ENCODE results near the gene LLGL2. TPM values are rescaled to one million over a fixed set of nuclear protein-coding genes. Genes with fewer than 3 reads are reported as not detected.

The LLGL2 gene
- total and polyA plus RNA-seq, 10 of the 15 experiments (the other 5 are each of a cell fraction or from before 2014, with no cell fraction given) = 0.21 to 9.9 (median 4.5) TPM

GRCh38 chr17:75550139-75550465 lies 24.6 kb downstream of the LLGL2 start (continued):
- TF ChIP-seq, protein P1, sequence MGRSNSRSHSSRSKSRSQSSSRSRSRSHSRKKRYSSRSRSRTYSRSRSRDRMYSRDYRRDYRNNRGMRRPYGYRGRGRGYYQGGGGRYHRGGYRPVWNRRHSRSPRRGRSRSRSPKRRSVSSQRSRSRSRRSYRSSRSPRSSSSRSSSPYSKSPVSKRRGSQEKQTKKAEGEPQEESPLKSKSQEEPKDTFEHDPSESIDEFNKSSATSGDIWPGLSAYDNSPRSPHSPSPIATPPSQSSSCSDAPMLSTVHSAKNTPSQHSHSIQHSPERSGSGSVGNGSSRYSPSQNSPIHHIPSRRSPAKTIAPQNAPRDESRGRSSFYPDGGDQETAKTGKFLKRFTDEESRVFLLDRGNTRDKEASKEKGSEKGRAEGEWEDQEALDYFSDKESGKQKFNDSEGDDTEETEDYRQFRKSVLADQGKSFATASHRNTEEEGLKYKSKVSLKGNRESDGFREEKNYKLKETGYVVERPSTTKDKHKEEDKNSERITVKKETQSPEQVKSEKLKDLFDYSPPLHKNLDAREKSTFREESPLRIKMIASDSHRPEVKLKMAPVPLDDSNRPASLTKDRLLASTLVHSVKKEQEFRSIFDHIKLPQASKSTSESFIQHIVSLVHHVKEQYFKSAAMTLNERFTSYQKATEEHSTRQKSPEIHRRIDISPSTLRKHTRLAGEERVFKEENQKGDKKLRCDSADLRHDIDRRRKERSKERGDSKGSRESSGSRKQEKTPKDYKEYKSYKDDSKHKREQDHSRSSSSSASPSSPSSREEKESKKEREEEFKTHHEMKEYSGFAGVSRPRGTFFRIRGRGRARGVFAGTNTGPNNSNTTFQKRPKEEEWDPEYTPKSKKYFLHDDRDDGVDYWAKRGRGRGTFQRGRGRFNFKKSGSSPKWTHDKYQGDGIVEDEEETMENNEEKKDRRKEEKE (IDR thresholded peaks at IDR 0.05) = no peak
- TF ChIP-seq NFYB (IDR thresholded peaks at IDR 0.05; ENCODE audit: insufficient read depth, low read depth, low read length) (no peak), ZNF592 (IDR thresholded peaks at IDR 0.05) (no peak), NR2F1 (conservative IDR thresholded peaks at IDR 0.05) (no peak), SREBF1 (IDR thresholded peaks at IDR 0.05; ENCODE audit: low read length) (no peak)

- no peaks in the 10 kb centered on the region for H3K27me3 ChIP-seq (replicated peaks in 1 of 2; ENCODE audit: control insufficient read depth in 2 of 2, insufficient read depth in 2 of 2, low read length in 1 of 2)
- no peaks in the 10 kb centered on the region for H3K9me3 ChIP-seq (replicated peaks; ENCODE audit: control insufficient read depth, insufficient read depth, low read length)
- no peak overlapping the region for H3K27ac ChIP-seq (ENCODE audit: control insufficient read depth, insufficient read depth)
- WGBS (ENCODE audit: insufficient coverage, insufficient replicate concordance, low lambda C conversion rate, missing lambda C conversion rate) = 59% methylated on average over 7 of the region's 7 CpGs
- H3K4me1 ChIP-seq (ENCODE audit: control insufficient read depth, insufficient read depth, low read length) = no peaks in the 10 kb centered on the region
- CTCF ChIA-PET = interaction anchor here (1.0 to 1.6 kb wide), 3 partner anchors 35 to 82 kb away, joined by 3 to 6 read pairs (median 4); partner anchors contain the start of genes SMIM5 and TSEN54
- no peak overlapping the region for H3K4me3 ChIP-seq
- BruUV-seq (replicated peaks) = no TSS peak
- DNase-seq (ENCODE audit: low read depth, low spot score) (no peak), FAIRE-seq (no peak), ATAC-seq (no peak)
- RAD21 ChIA-PET (ENCODE audit: unreplicated experiment) = no interaction called here
- in situ Hi-C loops (cut with MboI) = no loop called here
- intact Hi-C loops (cut with micrococcal nuclease; ENCODE audit: unreplicated experiment) = no loop called here
- POLR2A ChIA-PET = interaction anchor here (0.6 kb wide), 1 partner anchor 35 kb away, joined by 7 read pairs; no protein-coding TSS in a partner anchor
- H3K36me3 ChIP-seq (ENCODE audit: control insufficient read depth in 2 of 2, insufficient read depth in 2 of 2, low read length in 1 of 2) = no peaks in the 10 kb centered on the region
- H3K79me2 ChIP-seq (ENCODE audit: control insufficient read depth, insufficient read depth, low read length) = no peaks in the 10 kb centered on the region
- H3K4me2 ChIP-seq (ENCODE audit: control insufficient read depth, insufficient read depth) = no peak overlapping the region
- no peak overlapping the region for H2AFZ ChIP-seq (ENCODE audit: control insufficient read depth, low read depth, low read length)
- no peaks in the 10 kb centered on the region for H4K20me1 ChIP-seq (ENCODE audit: control insufficient read depth, insufficient read depth)
- no peak overlapping the region for H3K9ac ChIP-seq (ENCODE audit: control insufficient read depth, insufficient read depth, low read length)
- SMC1A ChIA-PET (ENCODE audit: uncharacterized antibody, unreplicated experiment) = no interaction called here
- no peak for TF ChIP-seq BACH1 (IDR thresholded peaks at IDR 0.05; ENCODE audit: borderline replicate concordance)
- TF ChIP-seq JUNB (IDR thresholded peaks at IDR 0.05) = no peak
- no peak for TF ChIP-seq CTCF (IDR thresholded peaks at IDR 0.05 in 2 of 3, conservative IDR thresholded peaks at IDR 0.05 in 1 of 3; ENCODE audit: control insufficient read depth in 2 of 3, extremely low read depth in 1 of 3, insufficient read depth in 1 of 3, low read depth in 3 of 3, low read length in 3 of 3)
- TF ChIP-seq SRF (IDR thresholded peaks at IDR 0.05; ENCODE audit: low read depth in 2 of 2, low read length in 2 of 2) = no peak
- TF ChIP-seq BCL11A (IDR thresholded peaks at IDR 0.05; ENCODE audit: low read depth, low read length) = no peak
- no peak for TF ChIP-seq MEF2B (IDR thresholded peaks at IDR 0.05; ENCODE audit: partially characterized antibody, poor library complexity, severe bottlenecking)
- TF ChIP-seq BRCA1 (IDR thresholded peaks at IDR 0.05; ENCODE audit: low read depth, low read length) = no peak
- TF ChIP-seq RCOR1 (conservative IDR thresholded peaks at IDR 0.05; ENCODE audit: low read depth, low read length) = no peak
- no peak for TF ChIP-seq NR2C2 (IDR thresholded peaks at IDR 0.05; ENCODE audit: borderline replicate concordance, control insufficient read depth, insufficient read length, low read depth)
Observed at GRCh38 chr17:75551266-75551665, 25.8 kb downstream of the LLGL2 start.
